GM12891 (cell line): Measurements from ENCODE around the gene BROX.

Experiments used
- PAX5 ChIP-seq: IDR thresholded peaks from 2 replicates; pipeline ENCODE4 v1.6.1; 2011; ENCODE audit warnings: low read length, moderate library complexity, mild to moderate bottlenecking; ENCODE audit not compliant: insufficient read depth, severe bottlenecking
- POLR2A ChIP-seq: IDR thresholded peaks from 2 replicates; pipeline ENCODE4 v1.6.1; 2011; ENCODE audit warnings: low read depth, low read length, control low read depth
- POLR2AphosphoS5 ChIP-seq: IDR thresholded peaks from 2 replicates; pipeline ENCODE4 v1.6.1; 2011; ENCODE audit warnings: low read depth, low read length, control low read depth
- POU2F2 ChIP-seq: IDR thresholded peaks from 2 replicates; pipeline ENCODE4 v1.6.1; 2011; ENCODE audit warnings: low read depth, mild to moderate bottlenecking, control low read depth, low read length, moderate library complexity
- SPI1 ChIP-seq: IDR thresholded peaks from 2 replicates; pipeline ENCODE4 v1.6.1; 2011; ENCODE audit warnings: low read depth, low read length, control low read depth
- TAF1 ChIP-seq: IDR thresholded peaks from 2 replicates; pipeline ENCODE4 v1.6.1; 2011; ENCODE audit warnings: low read depth, low read length, control low read depth

- TF ChIP-seq POLR2AphosphoS5, result no peak
- TF ChIP-seq POLR2A, result no peak
- no peak for TF ChIP-seq TAF1
- TF ChIP-seq POU2F2, result no peak
- TF ChIP-seq SPI1, result no peak
- no peak for TF ChIP-seq PAX5
Observed at GRCh38 chr1:222751255-222751654, 38.9 kb downstream of the BROX start.
